ENCODE data around the gene GOLGA6L2. TPM values are rescaled to one million over a fixed set of nuclear protein-coding genes. Genes with fewer than 3 reads are reported as not detected.

GOLGA6L2 gene
- total and polyA plus RNA-seq, 2 donors (not counting 3 experiments of a cell fraction or from before 2014, with no cell fraction given): not detected

- Histone ChIP-seq H3K4me2 (ENCODE audit: insufficient read depth, low read length) (no peak overlapping the region), H3K36me3 (ENCODE audit: control insufficient read depth in 2 of 2, extremely low read depth in 1 of 2, insufficient read depth in 2 of 2, low read length in 2 of 2) (no peaks in the 10 kb centered on the region), H2AFZ (ENCODE audit: low read depth, low read length) (no peak overlapping the region), H3K4me1 (ENCODE audit: control insufficient read depth, extremely low read depth, insufficient read depth, low read length) (no peaks in the 10 kb centered on the region), H3K79me2 (ENCODE audit: control insufficient read depth, insufficient read depth, low read length) (no peaks in the 10 kb centered on the region), H3K27me3 (ENCODE audit: control insufficient read depth in 2 of 2, insufficient read depth in 2 of 2, low read length in 2 of 2) (no peaks in the 10 kb centered on the region), H3K9me1 (replicated peaks; ENCODE audit: control insufficient read depth, extremely low read depth, insufficient read depth, low read length) (no peaks in the 10 kb centered on the region), H3K27ac (ENCODE audit: insufficient read depth, low read depth, low read length) (no peak overlapping the region), H4K20me1 (replicated peaks; ENCODE audit: control insufficient read depth, extremely low read depth, insufficient read depth, low read length) (no peaks in the 10 kb centered on the region), H3K4me3 (replicated peaks in 1 of 3; ENCODE audit: insufficient read depth in 1 of 3, low read depth in 1 of 3, low read length in 3 of 3) (no peak overlapping the region), H3K9ac (replicated peaks; ENCODE audit: extremely low read depth, insufficient read depth, low read length) (no peak overlapping the region), H3K9me3 (replicated peaks; ENCODE audit: control insufficient read depth, insufficient read depth, low read length) (no peaks in the 10 kb centered on the region)
- no TSS peak for BruUV-seq (replicated peaks)
- DNase-seq (ENCODE audit: low read depth, low spot score): no peak
- intact Hi-C loops (cut with micrococcal nuclease) (no loop called here), dilution Hi-C loops (cut with MboI; ENCODE audit: extremely low pct_ligation_motif_present, low sequenced_read_pairs) (no loop called here)
- TF ChIP-seq GATA2 (IDR thresholded peaks at IDR 0.05; ENCODE audit: insufficient read depth, insufficient read length, low read depth, low read length): no peak
- no peak for TF ChIP-seq EZH2 (IDR thresholded peaks at IDR 0.05; ENCODE audit: borderline replicate concordance, low read depth, low read length, severe bottlenecking)
- TF ChIP-seq POLR2A (IDR thresholded peaks at IDR 0.05; ENCODE audit: low read depth, low read length): no peak
- TF ChIP-seq JUN (IDR thresholded peaks at IDR 0.05; ENCODE audit: borderline replicate concordance, insufficient read depth, insufficient read length, low read depth): no peak
- TF ChIP-seq POLR2AphosphoS5 (IDR thresholded peaks at IDR 0.05; ENCODE audit: insufficient read depth, low read depth, low read length): no peak
- TF ChIP-seq, protein P1, sequence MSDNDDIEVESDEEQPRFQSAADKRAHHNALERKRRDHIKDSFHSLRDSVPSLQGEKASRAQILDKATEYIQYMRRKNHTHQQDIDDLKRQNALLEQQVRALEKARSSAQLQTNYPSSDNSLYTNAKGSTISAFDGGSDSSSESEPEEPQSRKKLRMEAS (IDR thresholded peaks at IDR 0.05; ENCODE audit: insufficient read depth, insufficient read length): no peak
- no peak for FAIRE-seq
- ChIA-PET POLR2A (no interaction called here), CTCF (no interaction called here)
These were observed 24.7 kb downstream of the GOLGA6L2 start for GRCh38 chr15:23422099-23422945.
